GM12864 (cell line): ENCODE results near the gene MMAA.
"Not testable (repeated sequence)": the region's sequence is repeated elsewhere in the genome, so short reads cannot be mapped to it uniquely, and the experiment has no call there.

Experiments
- DNase-seq: peaks from one replicate; pipeline ENCODE4 v3.0.0-alpha.2; 2011; ENCODE audit warnings: low read depth
- H3K4me3 ChIP-seq: 2 replicates; pipeline ENCODE4 v1.5.1; 2011; ENCODE audit warnings: mild to moderate bottlenecking, low read depth, low read length, control low read depth
- CTCF ChIP-seq: IDR thresholded peaks from 2 replicates; pipeline ENCODE4 v1.5.1; 2011; ENCODE audit warnings: low read depth, mild to moderate bottlenecking, moderate library complexity, low read length, control low read depth, inconsistent platforms; ENCODE audit errors: missing control alignments

MMAA gene

GRCh38 chr4:145619639-145619996 is 433 bp downstream of the MMAA start:
- DNase-seq, result peak; percentile 26
- TF ChIP-seq CTCF, result no peak
- H3K4me3 ChIP-seq, result peak overlapping the region; percentile 82

GRCh38 chr4:145622067-145622466 is 2.9 kb downstream of the MMAA start:
- not testable (repeated sequence) for H3K4me3 ChIP-seq, DNase-seq

GRCh38 chr4:145623831-145624230 is 4.6 kb downstream of the MMAA start:
- no peak for TF ChIP-seq CTCF
- DNase-seq, result no peak
- H3K4me3 ChIP-seq, result no peak overlapping the region

- no peak for TF ChIP-seq CTCF
- H3K4me3 ChIP-seq, result no peak overlapping the region
Measured at GRCh38 chr4:145625677-145626622, 6.8 kb downstream of the MMAA start.

GRCh38 chr4:145626623-145626982 is 7.4 kb downstream of the MMAA start:
- no peak for DNase-seq
- no peak for TF ChIP-seq CTCF
- H3K4me3 ChIP-seq, result no peak overlapping the region

More at GRCh38 chr4:145625677-145626622, 6.8 kb downstream of the MMAA start:
- DNase-seq, result no peak

GRCh38 chr4:145635117-145635516 is 15.9 kb downstream of the MMAA start:
- no peak overlapping the region for H3K4me3 ChIP-seq
- DNase-seq, result no peak
- TF ChIP-seq CTCF, result no peak

- no peak overlapping the region for H3K4me3 ChIP-seq
- TF ChIP-seq CTCF, result no peak
- DNase-seq, result no peak
Measured at GRCh38 chr4:145635630-145636029, 16.4 kb downstream of the MMAA start.
